Measurements from ENCODE around the gene DNMT3L. TPM values are rescaled to one million over a fixed set of nuclear protein-coding genes. Genes with fewer than 3 reads are reported as not detected.

The DNMT3L gene
- total and polyA plus RNA-seq, 7 donors: not detected

GRCh38 chr21:44295646-44296045 is 33.9 kb upstream of the DNMT3L start:
- intact Hi-C loops (cut with DNase I): loop anchor here (2.0 to 5.0 kb wide), 2 partner anchors 159 to 428 kb away; partner anchors contain the start of genes AGPAT3 and LRRC3
- H3K4me1 ChIP-seq: peaks cover 0 to 29% (median 23%) of the 10 kb centered on the region in 4 donors

GRCh38 chr21:44295163-44295573 is 33.5 kb upstream of the DNMT3L start:
- no peak for DNase-seq
- Histone ChIP-seq H3K9me3 (no peaks in the 10 kb centered on the region), H3K4me3 (no peak overlapping the region), H3K27ac (no peak overlapping the region), H3K4me1 (peaks cover 0 to 28% (median 21%) of the 10 kb centered on the region in 4 donors), H3K36me3 (no peaks in the 10 kb centered on the region), H3K27me3 (peaks cover 0 to 40% (median 37%) of the 10 kb centered on the region in 3 donors)
- WGBS, 2 donors: 65 to 76% methylated on average over 14 of the region's 14 CpGs
- intact Hi-C loops (cut with DNase I): loop anchor here (5.0 kb wide), 1 partner anchor 428 kb away; the partner anchor contains the start of gene AGPAT3
- TF ChIP-seq EP300 (IDR thresholded peaks at IDR 0.05) (no peak), CTCF (IDR thresholded peaks at IDR 0.05) (no peak), POLR2A (IDR thresholded peaks at IDR 0.05) (no peak), POLR2AphosphoS5 (IDR thresholded peaks at IDR 0.05) (no peak)

More at GRCh38 chr21:44295646-44296045, 33.9 kb upstream of the DNMT3L start:
- WGBS, 2 donors: 77 to 82% methylated on average over 10 of the region's 10 CpGs
- Histone ChIP-seq H3K27ac (no peak overlapping the region), H3K9me3 (no peaks in the 10 kb centered on the region), H3K4me3 (no peak overlapping the region), H3K27me3 (peaks cover 0 to 40% (median 37%) of the 10 kb centered on the region in 3 donors), H3K36me3 (no peaks in the 10 kb centered on the region)
- TF ChIP-seq POLR2A (IDR thresholded peaks at IDR 0.05) (no peak), EP300 (IDR thresholded peaks at IDR 0.05) (no peak), POLR2AphosphoS5 (IDR thresholded peaks at IDR 0.05) (no peak), CTCF (IDR thresholded peaks at IDR 0.05) (no peak)
- no peak for DNase-seq

GRCh38 chr21:44294391-44295162 is 32.9 kb upstream of the DNMT3L start:
- 70 to 76% methylated on average over 26 of the region's 26 CpGs for WGBS, 2 donors
- DNase-seq: peak; percentile 93
- H3K36me3 ChIP-seq: no peaks in the 10 kb centered on the region
- intact Hi-C loops (cut with DNase I): loop anchor here (5.0 kb wide), 1 partner anchor 427 kb away; the partner anchor contains the start of gene AGPAT3
- peaks cover 0 to 40% (median 37%) of the 10 kb centered on the region in 3 donors for H3K27me3 ChIP-seq
- TF ChIP-seq POLR2A (IDR thresholded peaks at IDR 0.05) (no peak), EP300 (IDR thresholded peaks at IDR 0.05) (no peak), CTCF (IDR thresholded peaks at IDR 0.05) (no peak), POLR2AphosphoS5 (IDR thresholded peaks at IDR 0.05) (no peak)
- H3K4me3 ChIP-seq: no peak overlapping the region
- no peak overlapping the region for H3K27ac ChIP-seq
- no peaks in the 10 kb centered on the region for H3K9me3 ChIP-seq
- H3K4me1 ChIP-seq: peaks cover 0 to 28% (median 21%) of the 10 kb centered on the region in 4 donors

- no peak overlapping the region for H3K27ac ChIP-seq
- no peak overlapping the region for H3K4me3 ChIP-seq
- no peaks in the 10 kb centered on the region for H3K36me3 ChIP-seq
- DNase-seq: no peak
- no peaks in the 10 kb centered on the region for H3K9me3 ChIP-seq
- TF ChIP-seq EP300 (IDR thresholded peaks at IDR 0.05): no peak
- no peak for TF ChIP-seq POLR2A (IDR thresholded peaks at IDR 0.05)
- no peak for TF ChIP-seq CTCF (IDR thresholded peaks at IDR 0.05)
- no peak for TF ChIP-seq POLR2AphosphoS5 (IDR thresholded peaks at IDR 0.05)
- WGBS, 2 donors: 78 to 82% methylated on average over 33 of the region's 33 CpGs
- peaks cover 0 to 22% (median 16%) of the 10 kb centered on the region in 4 donors for H3K4me1 ChIP-seq
- intact Hi-C loops (cut with DNase I): no loop called here
- peaks cover 0 to 40% (median 37%) of the 10 kb centered on the region in 3 donors for H3K27me3 ChIP-seq
Measured at GRCh38 chr21:44293551-44294231, 32.0 kb upstream of the DNMT3L start.
